Measurements from ENCODE around the gene NATD1. TPM values are rescaled to one million over a fixed set of nuclear protein-coding genes. Genes with fewer than 3 reads are reported as not detected.

Gene NATD1
- total RNA-seq, 2 experiments from 2014 or later, result 1.1 to 1.3 TPM

GRCh38 chr17:21271454-21272183 lies 18.4 kb upstream of the NATD1 start:
- TF ChIP-seq CTCF (IDR thresholded peaks at IDR 0.05), result no peak
- Mint-ChIP-seq H3K4me1 (ENCODE audit: low read depth) (peaks cover 18% of the 10 kb centered on the region), H3K4me3 (no peak overlapping the region), H3K27me3 (no peaks in the 10 kb centered on the region), H3K27ac (no peak overlapping the region), H3K9me3 (no peaks in the 10 kb centered on the region), H3K36me3 (ENCODE audit: low read depth) (no peaks in the 10 kb centered on the region)
- intact Hi-C loops (cut with micrococcal nuclease), result no loop called here
- POLR2A ChIA-PET, result no interaction called here
- CTCF ChIA-PET, result no interaction called here
- no peak for DNase-seq
- no peak for ATAC-seq

DNA sequence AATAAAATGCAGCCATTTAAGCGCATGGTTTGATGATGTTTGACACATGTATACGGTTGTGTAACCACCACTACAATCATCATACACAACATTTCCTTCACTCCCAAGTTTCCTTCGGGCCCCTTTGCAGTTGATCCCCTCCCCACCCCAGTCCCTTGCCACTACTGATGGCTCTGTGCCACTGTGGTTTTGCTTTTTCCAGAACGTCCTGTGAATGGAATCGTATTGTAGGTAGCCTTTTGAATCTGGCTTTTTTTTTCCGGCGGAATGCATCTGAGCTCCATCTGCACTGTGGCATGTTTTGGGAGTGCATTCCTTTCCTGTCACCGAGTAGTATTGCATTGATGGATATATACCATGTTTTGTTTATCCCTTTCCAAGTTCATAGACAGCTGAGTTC lies 16.2 kb upstream of the NATD1 start:
- no peaks in the 10 kb centered on the region for H3K27me3 Mint-ChIP-seq
- POLR2A ChIA-PET, result no interaction called here
- ATAC-seq, result no peak
- CTCF ChIA-PET, result interaction anchor here (0.9 to 1.5 kb wide), 2 partner anchors 9 to 10 kb away, joined by 3 to 8 read pairs; no protein-coding TSS in a partner anchor
- no peak for TF ChIP-seq CTCF (IDR thresholded peaks at IDR 0.05)
- H3K27ac Mint-ChIP-seq, result no peak overlapping the region
- H3K4me1 Mint-ChIP-seq (ENCODE audit: low read depth), result peaks cover 12% of the 10 kb centered on the region
- H3K36me3 Mint-ChIP-seq (ENCODE audit: low read depth), result no peaks in the 10 kb centered on the region
- intact Hi-C loops (cut with micrococcal nuclease), result no loop called here
- no peaks in the 10 kb centered on the region for H3K9me3 Mint-ChIP-seq
- no peak overlapping the region for H3K4me3 Mint-ChIP-seq
- no peak for DNase-seq

DNA sequence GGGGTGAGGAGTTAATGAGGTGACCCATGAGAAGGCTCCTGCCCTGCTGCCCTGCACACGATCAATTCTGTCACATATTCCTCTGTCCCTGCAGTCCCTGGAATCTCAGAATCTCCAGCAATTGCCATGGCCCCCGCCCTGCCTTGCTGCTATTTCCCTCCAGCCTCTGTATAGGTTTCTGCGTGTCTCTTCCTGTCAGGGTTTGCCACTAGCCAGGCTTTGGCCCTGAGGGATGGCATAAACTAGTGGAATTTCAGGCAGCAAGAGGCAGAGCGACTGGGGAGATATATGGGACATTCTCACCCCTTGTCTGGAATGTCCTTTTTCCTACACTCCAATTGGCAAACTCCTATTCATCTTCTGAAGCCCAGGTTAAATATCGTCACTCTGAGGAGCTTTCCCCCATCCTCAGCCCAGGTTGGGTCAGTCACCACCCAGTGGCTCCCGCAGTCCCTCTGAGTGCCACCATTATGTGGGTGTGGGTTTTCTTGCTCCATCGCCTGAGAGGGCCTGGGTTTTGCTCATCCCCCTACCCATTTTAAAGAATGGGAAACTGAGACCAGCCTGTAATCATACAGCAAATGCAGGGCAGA lies 15.5 kb upstream of the NATD1 start:
- ATAC-seq, result peak; percentile 31
- Mint-ChIP-seq H3K36me3 (ENCODE audit: low read depth) (no peaks in the 10 kb centered on the region), H3K27ac (peak overlapping the region; percentile 49), H3K4me1 (ENCODE audit: low read depth) (peaks cover 12% of the 10 kb centered on the region), H3K4me3 (no peak overlapping the region), H3K9me3 (no peaks in the 10 kb centered on the region), H3K27me3 (no peaks in the 10 kb centered on the region)
- ChIA-PET CTCF (interaction anchor here (0.9 to 1.5 kb wide), 2 partner anchors 9 to 11 kb away, joined by 3 to 8 read pairs; no protein-coding TSS in a partner anchor), POLR2A (interaction anchor here (1.0 kb wide), 1 partner anchor 11 kb away, joined by 3 read pairs; no protein-coding TSS in a partner anchor)
- intact Hi-C loops (cut with micrococcal nuclease), result no loop called here
- TF ChIP-seq CTCF (IDR thresholded peaks at IDR 0.05), result no peak
- DNase-seq, result no peak

- Mint-ChIP-seq H3K36me3 (ENCODE audit: low read depth) (no peaks in the 10 kb centered on the region), H3K4me3 (no peak overlapping the region), H3K27me3 (no peaks in the 10 kb centered on the region), H3K9me3 (no peaks in the 10 kb centered on the region), H3K4me1 (ENCODE audit: low read depth) (peaks cover 8% of the 10 kb centered on the region), H3K27ac (no peak overlapping the region)
- DNase-seq (no peak), ATAC-seq (peak; percentile 45)
- ChIA-PET CTCF (interaction anchor here (2.3 kb wide), 1 partner anchor 16 kb away, joined by 7 read pairs; no protein-coding TSS in a partner anchor), POLR2A (no interaction called here)
- TF ChIP-seq CTCF (IDR thresholded peaks at IDR 0.05), result no peak
- intact Hi-C loops (cut with micrococcal nuclease), result no loop called here
These were observed 10.2 kb upstream of the NATD1 start for GRCh38 chr17:21263376-21263775.
